Effector memory CD4-positive, alpha-beta T cell (primary cell): Measurements from ENCODE around the gene TBX4.
"Not testable (repeated sequence)": the region's sequence is repeated elsewhere in the genome, so short reads cannot be mapped to it uniquely, and the experiment has no call there.

Source experiments
- DNase-seq, 3 donors: peaks; one replicate each; pipeline ENCODE4 v3.0.0-alpha.2; 2020
- H3K27ac ChIP-seq: 2 replicates; pipeline ENCODE4 v1.7.0; 2013; ENCODE audit warnings: mild to moderate bottlenecking, low read length, moderate library complexity; ENCODE audit not compliant: insufficient read depth, poor library complexity, severe bottlenecking
- H3K27me3 ChIP-seq: replicated peaks from 2 replicates; pipeline ENCODE4 v1.7.0; 2013; ENCODE audit warnings: mild to moderate bottlenecking, low read length; ENCODE audit not compliant: insufficient read depth, control insufficient read depth, poor library complexity, severe bottlenecking
- H3K36me3 ChIP-seq: 2 replicates; pipeline ENCODE4 v1.7.0; 2013; ENCODE audit warnings: mild to moderate bottlenecking, low read length, moderate library complexity; ENCODE audit not compliant: control insufficient read depth, insufficient read depth
- H3K4me1 ChIP-seq: 2 replicates; pipeline ENCODE4 v1.7.0; 2013; ENCODE audit warnings: low read length, mild to moderate bottlenecking; ENCODE audit not compliant: control insufficient read depth, insufficient read depth, poor library complexity, severe bottlenecking
- H3K4me3 ChIP-seq: 2 replicates; pipeline ENCODE4 v1.7.0; 2013; ENCODE audit warnings: low read length, low read depth, mild to moderate bottlenecking; ENCODE audit not compliant: insufficient read depth, poor library complexity, severe bottlenecking
- H3K9me3 ChIP-seq: 2 replicates; pipeline ENCODE4 v1.7.0; 2013; ENCODE audit warnings: mild to moderate bottlenecking, low read length, moderate library complexity; ENCODE audit not compliant: control insufficient read depth

The TBX4 gene

DNA sequence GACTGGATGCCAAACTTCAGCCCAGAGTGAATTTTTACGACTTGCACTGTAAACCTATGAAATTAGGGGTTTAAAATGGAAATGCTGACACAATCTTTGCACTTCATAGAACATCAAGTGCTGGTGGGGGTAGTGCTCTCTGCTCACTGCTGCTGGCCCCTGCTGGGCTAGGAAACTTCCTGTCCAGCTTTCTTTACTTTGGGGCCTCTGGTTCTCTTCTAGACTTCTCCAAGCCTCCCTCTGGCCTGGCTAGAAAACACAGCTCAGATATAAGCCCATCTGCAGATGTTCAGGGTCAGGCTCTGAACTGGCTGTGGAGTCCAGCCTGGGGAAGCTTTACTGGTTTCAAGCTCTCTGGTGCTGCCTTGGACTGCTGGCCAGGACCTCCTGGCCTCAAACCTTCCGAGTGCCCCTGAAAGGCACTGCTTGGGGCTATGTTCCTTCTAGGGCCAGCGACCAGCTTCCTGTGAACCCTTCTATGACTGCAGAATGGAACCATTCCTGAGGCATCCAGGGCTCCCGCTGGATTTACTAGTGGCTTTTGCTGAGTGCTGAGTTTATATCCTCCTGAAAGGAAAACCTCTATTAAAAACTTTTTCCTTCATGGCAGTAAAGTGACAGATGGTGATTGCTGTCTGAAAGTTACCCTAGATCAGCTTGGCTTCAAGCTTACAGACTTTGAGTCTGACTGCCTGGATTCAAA lies 59.4 kb downstream of the TBX4 start:
- Histone ChIP-seq H3K4me1 (no peaks in the 10 kb centered on the region), H3K27ac (no peak overlapping the region), H3K9me3 (no peaks in the 10 kb centered on the region), H3K4me3 (no peak overlapping the region), H3K36me3 (no peaks in the 10 kb centered on the region), H3K27me3 (no peaks in the 10 kb centered on the region)
- DNase-seq = no peak

DNA sequence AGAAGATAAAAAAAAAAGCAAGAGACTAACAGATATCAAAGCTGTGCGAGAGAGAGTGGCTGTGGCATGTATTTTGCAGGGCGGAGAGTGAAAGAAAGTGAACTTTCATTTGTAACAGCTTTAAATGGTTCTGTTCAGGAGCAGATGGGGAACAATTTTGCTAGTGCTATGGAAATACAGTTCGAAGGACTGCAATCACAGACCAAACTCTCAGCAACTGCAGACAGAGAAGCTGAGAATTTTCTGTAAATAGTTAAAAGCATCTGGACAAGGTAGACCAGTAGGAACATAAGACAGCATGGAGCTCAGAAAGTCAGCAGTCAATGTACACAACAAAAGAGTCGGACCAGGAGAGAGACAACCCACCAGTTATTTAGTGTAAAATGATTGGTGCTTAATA lies 62.3 kb downstream of the TBX4 start:
- Histone ChIP-seq H3K27ac (no peak overlapping the region), H3K9me3 (no peaks in the 10 kb centered on the region), H3K36me3 (no peaks in the 10 kb centered on the region), H3K4me1 (no peaks in the 10 kb centered on the region), H3K4me3 (no peak overlapping the region), H3K27me3 (no peaks in the 10 kb centered on the region)
- DNase-seq = no peak

DNA sequence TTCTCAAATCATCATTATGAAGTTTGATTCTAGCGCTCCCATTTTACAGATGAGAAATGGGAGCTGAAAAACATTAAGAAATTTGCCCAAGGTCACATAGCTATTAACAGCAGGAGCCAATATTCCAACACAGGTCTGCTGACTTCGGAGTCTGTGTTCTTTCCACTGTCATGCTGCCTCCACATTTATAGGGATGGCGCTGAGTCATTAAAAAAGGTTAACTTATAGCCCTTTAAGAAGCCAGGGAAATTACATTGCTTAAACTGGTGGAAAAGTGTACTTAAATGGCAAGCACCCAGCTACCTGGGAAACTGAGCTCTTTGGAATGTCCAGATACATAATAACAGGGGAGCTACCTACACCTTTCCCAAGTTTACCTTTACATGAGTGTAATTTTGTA lies 65.0 kb downstream of the TBX4 start:
- H3K27me3 ChIP-seq = no peaks in the 10 kb centered on the region
- no peak overlapping the region for H3K27ac ChIP-seq
- no peaks in the 10 kb centered on the region for H3K36me3 ChIP-seq
- H3K4me3 ChIP-seq = no peak overlapping the region
- no peak for DNase-seq
- no peaks in the 10 kb centered on the region for H3K4me1 ChIP-seq
- no peaks in the 10 kb centered on the region for H3K9me3 ChIP-seq

DNA sequence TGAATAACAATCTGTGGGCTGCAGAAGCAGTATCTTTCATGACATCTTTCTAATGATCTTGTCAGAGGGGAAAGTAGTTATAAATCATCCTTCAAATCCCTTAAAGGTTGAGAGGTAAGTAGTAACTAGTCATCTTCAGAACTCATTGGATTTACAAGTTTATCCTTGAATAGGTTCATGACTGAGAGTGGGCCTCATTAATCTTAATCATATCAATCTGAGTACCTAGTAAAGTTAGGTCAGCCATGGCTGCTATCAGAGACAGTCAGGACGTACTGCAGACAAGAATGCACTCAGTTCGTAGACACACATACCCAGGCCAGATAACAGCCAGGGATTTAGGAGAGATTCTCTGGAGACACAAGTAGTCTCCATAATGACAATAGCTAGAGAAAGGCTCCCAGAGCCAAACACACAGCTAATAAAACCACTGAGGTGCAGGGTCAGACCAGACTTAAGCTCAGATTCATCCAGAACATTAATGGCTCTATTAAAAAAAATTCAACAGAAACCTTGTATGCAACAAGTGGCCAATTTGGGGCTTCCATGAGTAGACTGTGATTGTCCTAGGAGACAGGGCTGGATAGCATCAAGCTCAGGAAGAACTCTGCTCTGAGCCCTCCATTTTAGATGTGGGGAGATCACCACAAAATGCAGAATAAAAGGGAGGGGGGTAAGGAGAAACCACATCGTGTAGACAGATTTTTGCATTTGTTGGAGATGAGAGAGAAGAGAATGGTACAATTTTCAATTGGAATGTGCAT lies 65.8 kb downstream of the TBX4 start:
- no peak for DNase-seq

DNA sequence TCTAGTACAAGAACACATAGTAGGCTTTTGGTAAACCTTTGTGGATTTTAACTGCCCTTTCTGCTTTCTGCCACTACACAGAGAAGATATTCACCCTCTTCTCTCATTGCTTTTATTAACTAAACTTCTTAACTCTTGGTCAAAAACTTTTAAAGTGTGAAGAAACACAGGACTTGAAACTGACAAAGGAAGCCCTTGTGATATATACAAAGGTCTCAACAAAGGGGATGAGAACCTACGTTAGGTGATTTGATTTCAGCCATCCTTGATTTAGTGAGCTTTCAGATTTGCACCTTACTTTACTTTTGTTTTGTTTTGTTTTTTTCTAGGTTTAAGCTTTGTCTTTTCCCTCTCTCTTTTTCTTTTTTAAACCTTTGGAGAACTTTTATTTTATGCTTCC lies 66.9 kb downstream of the TBX4 start:
- no peak overlapping the region for H3K27ac ChIP-seq
- no peak overlapping the region for H3K4me3 ChIP-seq
- no peak for DNase-seq
- H3K36me3 ChIP-seq = no peaks in the 10 kb centered on the region
- H3K4me1 ChIP-seq = no peaks in the 10 kb centered on the region
- no peaks in the 10 kb centered on the region for H3K9me3 ChIP-seq
- no peaks in the 10 kb centered on the region for H3K27me3 ChIP-seq

More for the DNA sequence above, 65.8 kb downstream of the TBX4 start:
- Histone ChIP-seq H3K4me1 (no peaks in the 10 kb centered on the region), H3K9me3 (no peaks in the 10 kb centered on the region), H3K27me3 (no peaks in the 10 kb centered on the region), H3K36me3 (no peaks in the 10 kb centered on the region), H3K4me3 (no peak overlapping the region), H3K27ac (no peak overlapping the region)

DNA sequence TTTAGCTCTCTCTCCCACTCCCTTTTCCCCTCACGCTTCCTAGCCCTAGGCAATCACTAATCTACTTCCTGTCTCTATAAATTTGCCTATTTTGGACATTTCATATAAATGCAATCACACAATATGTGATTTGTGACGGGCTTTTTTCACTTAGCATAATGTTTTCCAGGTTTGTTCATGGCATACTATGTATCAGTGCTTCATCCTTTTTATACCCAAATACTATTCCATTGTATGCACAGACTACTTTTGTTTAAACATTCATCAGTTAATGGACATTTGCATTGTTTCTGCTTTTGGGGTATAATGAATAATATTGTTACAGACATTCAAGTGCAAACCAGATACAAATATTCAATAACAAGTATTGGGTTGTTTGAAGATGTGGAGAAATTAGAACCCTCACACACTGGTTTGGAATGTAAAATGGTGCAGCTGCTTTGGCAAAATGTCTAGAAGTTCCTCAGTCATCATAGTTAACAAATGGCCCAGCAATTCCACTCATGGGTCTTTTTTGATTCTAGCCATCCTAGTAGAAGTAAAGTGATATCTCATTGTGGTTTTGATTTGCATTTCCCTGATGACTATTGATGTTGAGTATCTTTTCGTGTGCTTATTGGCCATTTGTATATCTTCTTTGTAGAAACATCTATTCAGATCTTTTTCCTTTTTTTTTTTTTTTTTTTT lies 67.7 kb downstream of the TBX4 start:
- Histone ChIP-seq H3K4me1 (no peaks in the 10 kb centered on the region), H3K36me3 (no peaks in the 10 kb centered on the region), H3K27ac (no peak overlapping the region), H3K4me3 (no peak overlapping the region), H3K9me3 (no peaks in the 10 kb centered on the region), H3K27me3 (no peaks in the 10 kb centered on the region)
- DNase-seq = no peak

DNA sequence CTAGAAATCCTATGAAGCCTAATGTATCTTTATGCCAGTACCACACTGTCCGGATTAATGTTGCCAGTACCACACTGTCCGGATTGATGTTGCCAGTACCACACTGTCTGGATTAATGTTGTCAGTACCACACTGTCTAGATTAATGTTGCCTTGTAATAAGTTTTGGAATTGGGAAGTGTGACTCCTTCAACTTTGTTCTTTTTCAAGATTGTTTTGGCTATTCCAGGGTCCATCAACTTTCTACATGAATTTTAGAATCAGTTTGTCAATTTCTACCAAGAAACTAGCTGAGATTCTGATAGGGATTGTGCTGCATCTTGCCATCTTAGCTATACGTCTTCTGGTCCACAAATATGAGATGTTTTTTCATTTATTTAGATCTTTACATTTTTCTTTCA lies 68.7 kb downstream of the TBX4 start:
- H3K9me3 ChIP-seq = no peaks in the 10 kb centered on the region
- H3K36me3 ChIP-seq = no peaks in the 10 kb centered on the region
- no peak overlapping the region for H3K27ac ChIP-seq
- H3K4me3 ChIP-seq = no peak overlapping the region
- no peak for DNase-seq
- no peaks in the 10 kb centered on the region for H3K4me1 ChIP-seq
- no peaks in the 10 kb centered on the region for H3K27me3 ChIP-seq

DNA sequence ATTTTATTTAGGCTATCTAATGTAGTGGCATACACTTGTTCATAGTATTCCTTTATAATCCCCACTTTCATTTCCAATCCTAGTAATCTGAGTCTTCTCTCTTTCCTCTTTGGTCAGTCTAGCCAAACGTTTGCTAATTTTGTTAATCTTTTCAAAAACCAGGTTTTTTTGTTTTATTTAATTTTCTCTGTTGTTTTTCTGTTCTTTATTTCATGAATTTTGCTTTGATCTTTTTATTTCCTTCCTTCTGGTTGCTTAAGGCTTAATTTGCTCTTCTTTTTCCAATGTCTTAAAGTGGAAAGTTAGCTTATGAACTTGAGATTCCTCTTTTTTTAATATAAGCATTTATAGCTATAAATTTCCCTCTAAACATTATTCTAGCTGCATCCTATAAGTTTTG lies 69.9 kb downstream of the TBX4 start:
- no peak overlapping the region for H3K4me3 ChIP-seq
- H3K36me3 ChIP-seq = no peaks in the 10 kb centered on the region
- H3K4me1 ChIP-seq = no peaks in the 10 kb centered on the region
- H3K27ac ChIP-seq = no peak overlapping the region
- DNase-seq = no peak
- H3K27me3 ChIP-seq = no peaks in the 10 kb centered on the region
- H3K9me3 ChIP-seq = no peaks in the 10 kb centered on the region

DNA sequence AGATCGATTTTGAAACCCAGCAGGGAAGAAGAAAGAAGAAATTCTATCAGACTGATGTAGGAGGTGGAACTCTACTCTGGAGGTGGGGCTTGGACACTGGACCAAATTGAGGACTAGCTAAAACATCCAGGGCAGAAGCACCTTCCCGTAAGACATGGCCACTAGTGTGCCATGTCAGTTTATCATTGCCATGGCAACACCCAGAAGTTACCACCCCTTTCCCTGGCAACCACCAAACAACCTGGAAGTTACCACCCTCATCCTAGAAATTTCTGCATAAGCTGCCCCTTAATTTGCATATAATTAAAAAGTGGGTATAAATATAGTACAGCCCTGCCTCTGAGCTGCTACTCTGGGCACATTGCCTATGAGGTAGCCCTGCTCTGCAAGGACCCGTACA lies 72.1 kb downstream of the TBX4 start:
- Histone ChIP-seq H3K27ac (no peak overlapping the region), H3K9me3 (no peaks in the 10 kb centered on the region), H3K4me3 (no peak overlapping the region), H3K36me3 (no peaks in the 10 kb centered on the region), H3K4me1 (no peaks in the 10 kb centered on the region), H3K27me3 (no peaks in the 10 kb centered on the region)
- no peak for DNase-seq

DNA sequence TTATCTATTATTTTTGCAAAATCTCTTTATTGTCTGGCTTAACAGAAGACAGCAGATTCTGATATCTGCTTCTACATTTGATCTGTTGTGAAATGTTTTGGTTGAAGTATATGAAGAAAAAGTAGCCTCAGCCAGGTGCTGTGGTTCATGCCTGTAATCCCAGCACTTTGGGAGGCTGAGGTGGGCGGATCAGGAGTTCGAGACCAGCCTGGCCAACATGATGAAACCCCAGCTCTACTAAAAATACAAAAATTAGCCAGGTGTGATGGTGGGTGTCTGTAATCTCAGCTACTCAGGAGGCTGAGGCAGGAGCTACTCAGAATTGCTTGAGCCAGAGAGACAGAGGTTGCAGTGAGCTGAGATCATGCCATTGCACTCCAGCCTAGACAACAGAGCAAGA lies 75.2 kb downstream of the TBX4 start:
- H3K4me1 ChIP-seq, DNase-seq, H3K27ac ChIP-seq, H3K9me3 ChIP-seq, H3K36me3 ChIP-seq, H3K27me3 ChIP-seq, H3K4me3 ChIP-seq: not testable (repeated sequence)
